HG03097 (cell line): ENCODE measurements around the gene ITLN1.

ENCODE experiments used
- ATAC-seq: cut with Tn5 transposase; IDR thresholded peaks from one replicate; pipeline ENCODE4 v1.9.1; 2021; ENCODE audit not compliant: unreplicated experiment, low FRiP score

ITLN1 gene

GRCh38 chr1:160859166-160859565, 25.8 kb downstream of the ITLN1 start:
- ATAC-seq = no peak

GRCh38 chr1:160858507-160858906, 26.5 kb downstream of the ITLN1 start:
- ATAC-seq = no peak

- ATAC-seq = no peak
These were observed 26.9 kb downstream of the ITLN1 start for GRCh38 chr1:160858097-160858496.

- peak; percentile 92 for ATAC-seq
These were observed 29.6 kb downstream of the ITLN1 start for GRCh38 chr1:160855181-160855981.

- no peak for ATAC-seq
These were observed 31.2 kb downstream of the ITLN1 start for GRCh38 chr1:160853754-160854153.

GRCh38 chr1:160853014-160853413, 32.0 kb downstream of the ITLN1 start:
- ATAC-seq = no peak

GRCh38 chr1:160850993-160851392, 34.0 kb downstream of the ITLN1 start:
- no peak for ATAC-seq

GRCh38 chr1:160850541-160850940, 34.4 kb downstream of the ITLN1 start:
- ATAC-seq = no peak

GRCh38 chr1:160846281-160846680, 38.7 kb downstream of the ITLN1 start:
- ATAC-seq = no peak

- no peak for ATAC-seq
These were observed 40.3 kb downstream of the ITLN1 start for GRCh38 chr1:160844447-160845232.

- ATAC-seq = no peak
These were observed 43.9 kb downstream of the ITLN1 start for GRCh38 chr1:160841079-160841478.

GRCh38 chr1:160839746-160840145, 45.2 kb downstream of the ITLN1 start:
- ATAC-seq = no peak

GRCh38 chr1:160838888-160839287, 46.1 kb downstream of the ITLN1 start:
- ATAC-seq = no peak

GRCh38 chr1:160837558-160838205, 47.3 kb downstream of the ITLN1 start:
- ATAC-seq = peak; percentile 60

GRCh38 chr1:160836981-160837557, 47.9 kb downstream of the ITLN1 start:
- no peak for ATAC-seq

GRCh38 chr1:160836561-160836960, 48.4 kb downstream of the ITLN1 start:
- no peak for ATAC-seq

- no peak for ATAC-seq
These were observed 49.2 kb downstream of the ITLN1 start for GRCh38 chr1:160835751-160836150.

GRCh38 chr1:160834945-160835565, 49.9 kb downstream of the ITLN1 start:
- ATAC-seq = no peak

GRCh38 chr1:160830321-160831153, 54.4 kb downstream of the ITLN1 start:
- no peak for ATAC-seq

GRCh38 chr1:160829766-160830165, 55.2 kb downstream of the ITLN1 start:
- no peak for ATAC-seq
